H9 (cell line): ENCODE measurements around the gene TMEM183A. TPM values are rescaled to one million over a fixed set of nuclear protein-coding genes. Genes with fewer than 3 reads are reported as not detected.

Source experiments
- DNase-seq: peaks from one replicate; pipeline ENCODE4 v3.0.0-alpha.2; 2017
- H2AFZ ChIP-seq: one replicate; pipeline ENCODE4 v1.6.1; 2013; ENCODE audit warnings: mild to moderate bottlenecking, low read length, control low read depth, moderate library complexity
- H2AK5ac ChIP-seq: 2 replicates; pipeline ENCODE4 v1.6.1; 2013; ENCODE audit warnings: low read length, control low read depth, mixed read lengths; ENCODE audit not compliant: insufficient read length
- H2BK120ac ChIP-seq: one replicate; pipeline ENCODE4 v1.6.1; 2013; ENCODE audit warnings: low read depth, mild to moderate bottlenecking, low read length, control low read depth, inconsistent platforms; ENCODE audit not compliant: poor library complexity, severe bottlenecking
- H2BK12ac ChIP-seq: 2 replicates; pipeline ENCODE4 v1.6.1; 2013; ENCODE audit warnings: low read length, control low read depth, mixed read lengths, low read depth; ENCODE audit not compliant: insufficient read length
- H2BK15ac ChIP-seq: 2 replicates; pipeline ENCODE4 v1.6.1; 2013; ENCODE audit warnings: low read depth, low read length, control low read depth
- H2BK20ac ChIP-seq: one replicate; pipeline ENCODE4 v1.6.1; 2013; ENCODE audit warnings: low read depth, mild to moderate bottlenecking, low read length, control low read depth, inconsistent platforms; ENCODE audit not compliant: poor library complexity, severe bottlenecking
- H2BK5ac ChIP-seq: 2 replicates; pipeline ENCODE4 v1.6.1; 2013; ENCODE audit warnings: low read length, control low read depth, mixed read lengths; ENCODE audit not compliant: insufficient read length
- H3K14ac ChIP-seq: 2 replicates; pipeline ENCODE4 v1.6.1; 2013; ENCODE audit warnings: low read length, control low read depth; ENCODE audit not compliant: insufficient read depth
- H3K18ac ChIP-seq: 2 replicates; pipeline ENCODE4 v1.6.1; 2013; ENCODE audit warnings: low read depth, mild to moderate bottlenecking, mixed read lengths, low read length, control low read depth; ENCODE audit not compliant: insufficient read length
- H3K23ac ChIP-seq: 2 replicates; pipeline ENCODE4 v1.6.1; 2013; ENCODE audit warnings: low read length, control low read depth, mixed read lengths, low read depth; ENCODE audit not compliant: insufficient read length
- H3K23me2 ChIP-seq: 2 replicates; pipeline ENCODE4 v1.6.1; 2013; ENCODE audit warnings: low read depth, mild to moderate bottlenecking, mixed read lengths, low read length, control low read depth; ENCODE audit not compliant: insufficient read length, poor library complexity, severe bottlenecking
- H3K27ac ChIP-seq: 2 replicates; pipeline ENCODE4 v1.5.1; 2013; ENCODE audit warnings: low read length, control low read depth, mixed read lengths, low read depth; ENCODE audit not compliant: insufficient read length
- H3K27me3 ChIP-seq: 2 replicates; pipeline ENCODE4 v1.6.1; 2013; ENCODE audit warnings: low read length, control low read depth, inconsistent platforms; ENCODE audit not compliant: insufficient read depth
- H3K4ac ChIP-seq: 2 replicates; pipeline ENCODE4 v1.6.1; 2013; ENCODE audit warnings: low read depth, mild to moderate bottlenecking, control low read depth, inconsistent platforms, low read length, moderate library complexity
- H3K4me1 ChIP-seq: 2 replicates; pipeline ENCODE4 v1.6.1; 2013; ENCODE audit warnings: low read length, control low read depth, inconsistent platforms; ENCODE audit not compliant: insufficient read depth
- H3K4me2 ChIP-seq: 2 replicates; pipeline ENCODE4 v1.6.1; 2013; ENCODE audit warnings: low read length, control low read depth, mixed read lengths; ENCODE audit not compliant: insufficient read length, insufficient read depth
- H3K56ac ChIP-seq: 2 replicates; pipeline ENCODE4 v1.6.1; 2013; ENCODE audit warnings: low read depth, mild to moderate bottlenecking, mixed read lengths, low read length, control low read depth; ENCODE audit not compliant: insufficient read length
- H3K79me1 ChIP-seq: 2 replicates; pipeline ENCODE4 v1.6.1; 2013; ENCODE audit warnings: low read depth, mild to moderate bottlenecking, moderate library complexity, low read length, control low read depth, inconsistent platforms; ENCODE audit not compliant: insufficient read depth, poor library complexity, severe bottlenecking
- H3K79me2 ChIP-seq: 2 replicates; pipeline ENCODE4 v1.6.1; 2013; ENCODE audit warnings: low read length, control low read depth, inconsistent platforms; ENCODE audit not compliant: insufficient read depth
- H3K9ac ChIP-seq: 2 replicates; pipeline ENCODE4 v1.6.1; 2013; ENCODE audit warnings: low read length, control low read depth, mixed read lengths; ENCODE audit not compliant: insufficient read length; ENCODE audit errors: extremely low read depth
- H3K9me3 ChIP-seq: one replicate; pipeline ENCODE4 v1.6.1; 2013; ENCODE audit warnings: low read depth, low read length, inconsistent platforms; ENCODE audit not compliant: control insufficient read depth
- H3T11ph ChIP-seq: one replicate; pipeline ENCODE4 v1.6.1; 2013; ENCODE audit warnings: mild to moderate bottlenecking, low read length, control low read depth, inconsistent platforms
- H4K20me1 ChIP-seq: one replicate; pipeline ENCODE4 v1.6.1; 2013; ENCODE audit not compliant: control insufficient read depth, insufficient read length, insufficient read depth
- H4K5ac ChIP-seq: 2 replicates; pipeline ENCODE4 v1.6.1; 2013; ENCODE audit warnings: low read depth, mild to moderate bottlenecking, mixed read lengths, low read length, control low read depth; ENCODE audit not compliant: insufficient read length
- H4K8ac ChIP-seq: replicated peaks from 2 replicates; pipeline ENCODE4 v1.6.1; 2013; ENCODE audit warnings: low read length, control low read depth, mixed read lengths, low read depth; ENCODE audit not compliant: insufficient read length
- H4K91ac ChIP-seq: 2 replicates; pipeline ENCODE4 v1.6.1; 2013; ENCODE audit warnings: low read depth, mild to moderate bottlenecking, moderate library complexity, mixed read lengths, low read length, control low read depth; ENCODE audit not compliant: insufficient read length
- H3K27ac Mint-ChIP-seq, 3 experiments: 2 replicates in 2 of 3; 3 replicates in 1 of 3; pipeline ENCODE4 v1.8.0; 2020 to 2021; ENCODE audit warnings: mixed read lengths in 3 of 3, mild to moderate bottlenecking in 1 of 3, moderate library complexity in 1 of 3
- H3K27me3 Mint-ChIP-seq: 2 replicates; pipeline ENCODE4 v1.8.0; 2021; ENCODE audit warnings: low read depth, mild to moderate bottlenecking, moderate library complexity, mixed read lengths
- H3K36me3 Mint-ChIP-seq, 3 experiments: 2 replicates in 2 of 3; 3 replicates in 1 of 3; pipeline ENCODE4 v1.8.0; 2020 to 2021; ENCODE audit warnings: low read depth in 3 of 3, mixed read lengths in 3 of 3; ENCODE audit not compliant: insufficient read depth in 1 of 3
- H3K4me1 Mint-ChIP-seq, 2 experiments: 2 replicates each; pipeline ENCODE4 v1.8.0; 2020; ENCODE audit warnings: mixed read lengths in 2 of 2
- H3K4me3 Mint-ChIP-seq, 2 experiments: 2 replicates in 1 of 2; 3 replicates in 1 of 2; pipeline ENCODE4 v1.8.0; 2020 to 2021; ENCODE audit warnings: mild to moderate bottlenecking in 2 of 2, mixed read lengths in 2 of 2, moderate library complexity in 1 of 2
- H3K9me3 Mint-ChIP-seq, 2 experiments: 2 replicates in 1 of 2; 3 replicates in 1 of 2; pipeline ENCODE4 v1.8.0; 2020; ENCODE audit warnings: mild to moderate bottlenecking in 2 of 2, mixed read lengths in 2 of 2, moderate library complexity in 1 of 2
- WGBS: extraction: QIAGEN DNeasy Blood & Tissue Kit; methylation state at CpG from one replicate; pipeline ENCODE4 v1.1.7; 2013; ENCODE audit warnings: missing lambda C conversion rate, low lambda C conversion rate, mixed read lengths; ENCODE audit not compliant: insufficient read length; ENCODE audit errors: extremely low coverage; 5-methylcytosine and 5-hydroxymethylcytosine counted together
- total RNA-seq: library from RNA; stranded (reverse); gene quantifications from 2 replicates; pipeline ENCODE4 v1.2.1, GENCODE V29; 2021
- TF ChIP-seq, protein P1 (sequence below): fragments of 200-600 bp; sonication (generic); conservative IDR thresholded peaks from 3 replicates; pipeline ENCODE4 v1.8.0; 2021; ENCODE audit warnings: antibody characterized with exemption, mild to moderate bottlenecking

TMEM183A gene
- total RNA-seq, 1 experiment from 2014 or later: 93.4 TPM

- Histone ChIP-seq H3K4me1 (peaks cover 2% of the 10 kb centered on the region; the same call in 1 of the 2 replicates), H3K18ac (no peak overlapping the region), H4K5ac (no peak overlapping the region), H3K79me1 (no peaks in the 10 kb centered on the region), H2AK5ac (no peak overlapping the region), H3K23me2 (no peaks in the 10 kb centered on the region), H3K56ac (no peak overlapping the region), H2BK12ac (no peak overlapping the region), H3K14ac (no peak overlapping the region), H4K8ac (no peak overlapping the region), H3K79me2 (no peaks in the 10 kb centered on the region), H4K91ac (no peak overlapping the region), H4K20me1 (no peaks in the 10 kb centered on the region), H2BK20ac (no peak overlapping the region), H3T11ph (no peak overlapping the region), H2AFZ (no peak overlapping the region), H3K27me3 (no peaks in the 10 kb centered on the region), H2BK5ac (no peak overlapping the region), H3K9ac (no peak overlapping the region), H2BK15ac (no peak overlapping the region), H3K9me3 (no peaks in the 10 kb centered on the region), H3K27ac (no peak overlapping the region), H2BK120ac (no peak overlapping the region), H3K4ac (no peak overlapping the region), H3K4me2 (no peak overlapping the region), H3K23ac (no peak overlapping the region)
- TF ChIP-seq, protein P1, sequence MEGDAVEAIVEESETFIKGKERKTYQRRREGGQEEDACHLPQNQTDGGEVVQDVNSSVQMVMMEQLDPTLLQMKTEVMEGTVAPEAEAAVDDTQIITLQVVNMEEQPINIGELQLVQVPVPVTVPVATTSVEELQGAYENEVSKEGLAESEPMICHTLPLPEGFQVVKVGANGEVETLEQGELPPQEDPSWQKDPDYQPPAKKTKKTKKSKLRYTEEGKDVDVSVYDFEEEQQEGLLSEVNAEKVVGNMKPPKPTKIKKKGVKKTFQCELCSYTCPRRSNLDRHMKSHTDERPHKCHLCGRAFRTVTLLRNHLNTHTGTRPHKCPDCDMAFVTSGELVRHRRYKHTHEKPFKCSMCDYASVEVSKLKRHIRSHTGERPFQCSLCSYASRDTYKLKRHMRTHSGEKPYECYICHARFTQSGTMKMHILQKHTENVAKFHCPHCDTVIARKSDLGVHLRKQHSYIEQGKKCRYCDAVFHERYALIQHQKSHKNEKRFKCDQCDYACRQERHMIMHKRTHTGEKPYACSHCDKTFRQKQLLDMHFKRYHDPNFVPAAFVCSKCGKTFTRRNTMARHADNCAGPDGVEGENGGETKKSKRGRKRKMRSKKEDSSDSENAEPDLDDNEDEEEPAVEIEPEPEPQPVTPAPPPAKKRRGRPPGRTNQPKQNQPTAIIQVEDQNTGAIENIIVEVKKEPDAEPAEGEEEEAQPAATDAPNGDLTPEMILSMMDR: no peak
- whole genome bisulfite sequencing: no CpG with 5 or more reads among the region's 2 CpGs
- peaks cover 12 to 56% (median 26%) of the 10 kb centered on the region in 3 experiments; a peak in 6 of 7 replicates for H3K36me3 Mint-ChIP-seq
- DNase-seq: no peak
- 0 out of 7 replicates have a peak overlapping the region, but pooled peaks of 1 of the 3 experiments have one; percentile 43 for H3K27ac Mint-ChIP-seq
- peaks cover 2 to 3% of the 10 kb centered on the region in 2 experiments; a peak in 2 of 5 replicates for H3K9me3 Mint-ChIP-seq
- H3K27me3 Mint-ChIP-seq: no peaks in the 10 kb centered on the region
- H3K4me3 Mint-ChIP-seq: no peak overlapping the region
- peaks cover 12 to 21% of the 10 kb centered on the region in 2 experiments for H3K4me1 Mint-ChIP-seq
Measured at GRCh38 chr1:203059485-203059884, 52.3 kb downstream of the TMEM183A start.
